Measurements from ENCODE around the gene HOXB4.

The HOXB4 gene

GRCh38 chr17:48570325-48571023 lies 7.7 kb downstream of the HOXB4 start:
- no peak for DNase-seq

GRCh38 chr17:48569674-48570324 lies 8.4 kb downstream of the HOXB4 start:
- DNase-seq = no peak

GRCh38 chr17:48569240-48569582 lies 8.9 kb downstream of the HOXB4 start:
- no peak for DNase-seq

- DNase-seq = no peak
Observed at GRCh38 chr17:48568499-48569239, 9.5 kb downstream of the HOXB4 start.

GRCh38 chr17:48567646-48568354 lies 10.3 kb downstream of the HOXB4 start:
- DNase-seq = no peak

GRCh38 chr17:48567209-48567608 lies 10.9 kb downstream of the HOXB4 start:
- no peak for DNase-seq

GRCh38 chr17:48566717-48567116 lies 11.4 kb downstream of the HOXB4 start:
- DNase-seq = no peak

GRCh38 chr17:48565925-48566710 lies 12.0 kb downstream of the HOXB4 start:
- no peak for DNase-seq

- DNase-seq = no peak
Observed at GRCh38 chr17:48565022-48565554, 13.1 kb downstream of the HOXB4 start.

GRCh38 chr17:48564188-48565021 lies 13.7 kb downstream of the HOXB4 start:
- DNase-seq = no peak

GRCh38 chr17:48563867-48564187 lies 14.3 kb downstream of the HOXB4 start:
- DNase-seq = no peak

- no peak for DNase-seq
Observed at GRCh38 chr17:48563385-48563838, 14.7 kb downstream of the HOXB4 start.

GRCh38 chr17:48562934-48563333 lies 15.2 kb downstream of the HOXB4 start:
- DNase-seq = no peak

- no peak for DNase-seq
Observed at GRCh38 chr17:48561884-48562810, 16.0 kb downstream of the HOXB4 start.

- DNase-seq = no peak
Observed at GRCh38 chr17:48559840-48560817, 18.0 kb downstream of the HOXB4 start.

GRCh38 chr17:48559122-48559839 lies 18.9 kb downstream of the HOXB4 start:
- DNase-seq = no peak

- no peak for DNase-seq
Observed at GRCh38 chr17:48558831-48559121, 19.4 kb downstream of the HOXB4 start.

- DNase-seq = no peak
Observed at GRCh38 chr17:48558057-48558830, 19.9 kb downstream of the HOXB4 start.

Measured in NCI-H526 treated with DMSO at 0.1 percent for 48 hours (cell line).